Neutrophil (primary cell): ENCODE data around the gene HIRIP3.

Experiments used
- H3K27ac ChIP-seq: fragments of 200-600 bp; sonication (generic); 2 replicates; pipeline ENCODE4 v1.5.1; 2016; ENCODE audit warnings: mild to moderate bottlenecking, moderate library complexity
- H3K27me3 ChIP-seq: fragments of 200-600 bp; sonication (generic); 2 replicates; pipeline ENCODE4 v1.6.0; 2016; ENCODE audit warnings: mild to moderate bottlenecking
- H3K36me3 ChIP-seq: fragments of 200-600 bp; sonication (generic); 2 replicates; pipeline ENCODE4 v1.5.1; 2017
- H3K4me1 ChIP-seq, 2 experiments: fragments of 200-600 bp in 1 of 2; sonication (generic) in 1 of 2; 1 replicate in 1 of 2; 2 replicates in 1 of 2; pipeline versions ENCODE4 v1.5.1 to v1.6.1; 2013 to 2016; ENCODE audit warnings: low read depth in 1 of 2, low read length in 1 of 2, mild to moderate bottlenecking in 1 of 2, moderate library complexity in 1 of 2; ENCODE audit not compliant: control insufficient read depth in 1 of 2, insufficient read depth in 1 of 2
- H3K4me3 ChIP-seq, 2 experiments: fragments of 200-600 bp in 1 of 2; sonication (generic) in 1 of 2; 1 replicate in 1 of 2; 2 replicates in 1 of 2; pipeline ENCODE4 v1.5.1; 2013 to 2016; ENCODE audit warnings: low read depth in 1 of 2, low read length in 1 of 2, mild to moderate bottlenecking in 1 of 2, moderate library complexity in 1 of 2
- H3K9me3 ChIP-seq: fragments of 200-600 bp; sonication (generic); 2 replicates; pipeline ENCODE4 v1.5.1; 2016
- CTCF ChIP-seq: fragments of 200-600 bp; sonication (generic); IDR thresholded peaks from 2 replicates; pipeline ENCODE4 v1.5.1; 2016; ENCODE audit warnings: antibody characterized with exemption

The HIRIP3 gene

GRCh38 chr16:29943846-29944799 lies 51.3 kb downstream of the HIRIP3 start:
- no peak for TF ChIP-seq CTCF
- Histone ChIP-seq H3K36me3 (no peaks in the 10 kb centered on the region), H3K9me3 (no peaks in the 10 kb centered on the region), H3K27ac (no peak overlapping the region), H3K27me3 (no peaks in the 10 kb centered on the region), H3K4me1 (no peaks in the 10 kb centered on the region), H3K4me3 (no peak overlapping the region)
